Right hindlimb (tissue), 1 donor: ENCODE measurements around the gene PANK4.

ENCODE experiments used
- DNase-seq: peaks from one replicate; pipeline ENCODE4 v3.0.0-alpha.2; 2018

PANK4 gene

DNA sequence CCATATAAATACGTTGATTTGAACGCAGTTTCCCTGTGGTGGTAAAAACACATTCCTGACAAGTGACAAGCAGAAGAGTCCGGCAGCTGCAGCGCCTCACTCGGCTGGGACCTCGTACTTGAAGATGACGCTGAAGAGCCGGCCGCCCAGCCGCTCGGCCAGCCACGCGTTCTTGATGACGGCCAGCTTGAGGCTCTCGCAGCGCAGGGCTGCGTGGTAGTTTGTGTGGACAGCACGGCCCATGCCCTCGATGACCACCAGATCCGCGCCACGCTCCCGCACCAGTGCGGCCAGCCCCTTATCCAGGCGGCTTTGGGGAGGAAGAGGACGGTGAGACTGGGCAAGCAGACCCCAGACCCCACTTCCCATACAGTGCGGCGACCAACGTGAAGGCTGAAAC is 17.6 kb downstream of the PANK4 start:
- DNase-seq = no peak

DNA sequence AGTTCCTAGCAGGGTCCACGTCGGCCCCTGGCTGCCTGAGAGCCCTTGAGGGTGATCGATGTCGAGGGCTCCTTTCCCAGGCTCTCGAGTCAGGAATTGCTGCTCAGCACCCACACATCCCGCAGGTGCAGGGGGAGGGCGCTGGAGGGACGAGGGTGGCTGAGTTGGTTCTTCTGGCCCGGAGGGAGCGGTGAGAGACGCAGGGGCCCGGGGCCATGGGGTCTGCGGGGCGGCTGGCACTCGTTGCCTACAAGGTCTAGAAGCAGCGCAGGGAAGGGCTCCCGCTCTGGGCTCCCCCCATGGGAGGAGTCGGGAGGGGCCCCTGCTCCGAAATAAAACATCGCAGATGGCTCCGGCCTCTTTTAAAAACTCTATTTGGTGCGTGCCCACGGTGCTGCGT is 18.2 kb downstream of the PANK4 start:
- DNase-seq = no peak

GRCh38 chr1:2507744-2508155 is 18.6 kb downstream of the PANK4 start:
- no peak for DNase-seq

DNA sequence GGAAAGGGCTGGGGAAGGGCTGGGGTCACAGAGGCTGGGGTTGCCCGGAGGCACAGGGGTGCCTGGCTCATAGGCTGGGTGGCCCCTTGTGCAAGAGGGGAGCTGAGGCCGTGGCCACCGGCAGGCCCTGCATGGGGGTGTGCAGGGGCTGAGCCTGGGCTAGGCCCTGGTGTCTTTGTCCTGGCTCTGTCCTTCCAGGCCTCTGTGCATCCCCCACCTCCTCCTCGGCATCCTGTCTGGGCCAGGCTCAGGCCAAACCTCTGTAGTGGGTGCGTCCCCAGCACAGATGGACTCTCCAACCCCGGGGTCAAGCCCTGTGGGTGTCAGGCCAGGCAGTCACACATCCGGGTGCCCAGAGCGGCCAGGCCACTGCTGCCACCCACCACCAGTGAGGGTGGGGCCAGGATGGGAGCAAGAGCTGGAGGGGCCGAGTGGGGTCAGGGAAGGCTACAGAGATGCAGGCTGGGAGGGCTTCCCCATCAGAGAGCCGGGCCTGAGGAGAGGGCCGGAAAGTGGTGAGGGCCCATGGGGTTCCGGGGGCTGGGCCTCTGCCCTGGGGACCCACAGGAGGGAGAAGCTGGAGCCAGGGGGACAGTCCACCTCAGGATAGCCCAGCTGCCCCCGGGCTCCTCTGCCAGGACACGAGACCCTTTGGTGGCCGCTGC is 19.4 kb downstream of the PANK4 start:
- DNase-seq = no peak

DNA sequence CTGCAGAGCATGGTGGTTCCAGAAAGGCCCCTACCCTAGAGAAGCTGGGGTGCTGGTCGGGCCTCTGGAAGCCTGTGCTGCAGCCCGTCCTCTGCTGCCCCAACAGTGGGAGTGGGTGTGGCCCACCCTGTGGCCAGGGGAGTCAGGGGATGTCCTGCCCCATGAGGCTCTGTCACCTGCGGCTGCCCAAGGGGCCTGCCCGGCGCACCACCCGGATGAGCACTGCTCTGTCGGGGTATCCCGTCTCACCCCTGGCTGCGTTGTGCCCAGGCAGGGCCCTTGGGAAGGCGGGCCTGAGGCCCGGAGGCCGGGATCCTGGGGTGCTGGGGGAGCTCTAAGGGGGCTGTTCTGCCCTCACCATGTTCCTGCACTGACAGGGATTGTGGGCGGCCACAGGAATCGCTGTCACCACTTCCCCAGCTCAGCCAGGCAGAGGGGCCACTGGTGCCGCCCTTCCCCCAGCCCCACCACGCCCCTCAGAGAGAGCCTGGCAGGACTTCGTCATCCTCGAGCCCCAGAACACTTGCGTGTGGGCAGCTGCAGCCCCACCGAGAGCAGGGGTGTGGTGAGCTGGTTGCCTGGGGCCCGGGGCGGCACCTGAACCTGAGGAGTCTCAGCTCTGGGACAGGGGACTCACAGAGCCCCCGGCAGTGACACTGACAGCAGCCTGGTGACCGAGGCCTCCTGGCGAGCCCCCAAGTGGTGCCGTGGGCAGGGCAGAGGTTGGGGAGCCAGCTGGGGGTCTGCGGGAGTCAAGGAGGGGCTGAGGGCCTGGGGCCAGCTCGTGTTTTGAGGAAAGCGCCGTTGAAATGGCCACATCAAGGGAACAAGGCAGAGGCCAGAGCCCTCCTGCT is 20.2 kb downstream of the PANK4 start:
- DNase-seq = no peak

- no peak for DNase-seq
Observed at GRCh38 chr1:2505461-2505994, 20.9 kb downstream of the PANK4 start.

DNA sequence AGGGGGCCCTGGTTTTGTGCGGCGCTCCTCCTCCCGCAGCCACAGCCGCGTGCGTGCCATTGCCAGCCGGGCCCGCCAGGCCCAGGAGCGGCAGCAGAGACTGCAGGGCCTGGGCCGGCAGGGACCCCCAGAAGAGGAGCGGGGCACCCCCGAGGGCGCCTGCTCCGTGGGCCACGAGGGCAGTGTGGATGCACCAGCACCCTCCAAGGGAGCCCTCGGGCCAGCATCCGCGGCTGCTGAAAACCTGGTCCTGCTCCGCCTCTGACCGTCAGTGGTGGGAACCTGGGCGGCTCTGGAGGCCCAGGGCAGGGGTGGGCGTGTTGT is 21.5 kb downstream of the PANK4 start:
- no peak for DNase-seq

GRCh38 chr1:2504225-2504948 is 22.0 kb downstream of the PANK4 start:
- no peak for DNase-seq

DNA sequence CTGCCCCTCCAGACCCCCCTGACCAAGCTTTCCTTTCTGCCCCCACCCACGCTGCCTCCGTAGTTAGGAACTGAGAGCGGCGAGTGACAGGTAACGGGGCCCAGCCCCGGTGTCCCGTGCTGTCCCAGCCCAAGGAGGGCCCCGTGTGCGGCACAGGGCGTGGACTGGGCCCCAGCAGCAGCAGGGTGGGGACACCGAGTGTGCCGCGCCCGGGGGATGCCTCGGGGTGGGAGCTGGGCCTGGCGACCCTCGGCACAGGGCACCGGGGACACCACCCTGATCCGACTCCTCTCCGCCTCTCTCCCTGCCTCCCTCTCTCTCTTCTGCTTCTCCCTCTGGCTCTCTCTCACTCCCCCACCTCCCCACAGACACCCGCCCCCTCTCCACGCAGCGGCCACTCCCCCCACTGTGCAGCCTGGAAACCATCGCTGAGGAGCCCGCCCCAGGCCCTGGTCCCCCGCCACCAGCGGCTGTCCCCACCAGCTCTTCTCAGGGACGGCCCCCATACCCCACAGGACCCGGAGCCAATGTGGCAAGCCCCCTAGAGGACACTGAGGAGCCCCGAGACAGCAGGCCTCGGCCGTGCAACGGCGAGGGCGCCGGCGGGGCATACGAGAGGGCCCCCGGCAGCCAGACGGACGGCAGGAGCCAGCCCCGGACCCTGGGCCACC is 22.7 kb downstream of the PANK4 start:
- no peak for DNase-seq

GRCh38 chr1:2502661-2503553 is 23.5 kb downstream of the PANK4 start:
- DNase-seq = no peak

GRCh38 chr1:2502210-2502609 is 24.2 kb downstream of the PANK4 start:
- DNase-seq = no peak

- DNase-seq = no peak
Observed at GRCh38 chr1:2501820-2502119, 24.6 kb downstream of the PANK4 start.

- peak; percentile 77 for DNase-seq
Observed at GRCh38 chr1:2501041-2501819, 25.2 kb downstream of the PANK4 start.

DNA sequence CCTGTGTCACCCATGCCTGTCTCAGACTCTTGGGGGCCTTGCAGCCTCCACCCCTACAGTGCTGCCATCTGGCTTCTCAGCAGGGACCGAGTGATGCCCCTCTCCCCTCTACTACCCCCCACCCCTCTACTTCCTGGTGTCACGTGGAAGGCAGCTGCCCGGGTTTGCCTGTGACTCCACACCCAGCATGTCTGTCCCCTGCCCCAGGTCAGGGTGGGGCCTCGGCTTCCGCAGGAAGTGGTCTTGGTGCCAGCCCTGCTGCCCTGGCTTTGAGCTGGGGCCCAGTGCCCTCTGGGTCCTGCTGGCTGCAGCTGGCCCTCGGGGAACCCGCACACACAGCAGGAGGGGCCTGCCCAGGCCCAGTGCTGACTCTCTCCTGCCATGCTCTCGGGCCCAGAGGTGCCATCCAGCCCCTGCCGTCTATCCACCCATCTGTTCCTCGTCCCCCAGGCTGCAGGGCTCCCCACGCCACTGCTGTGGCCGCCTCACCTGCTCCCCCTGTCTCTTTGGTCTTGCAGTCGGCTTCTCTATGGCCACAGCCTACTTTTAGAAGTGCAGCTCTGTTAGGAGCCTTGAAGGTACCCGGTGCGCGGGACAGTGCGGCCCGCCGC is 26.3 kb downstream of the PANK4 start:
- no peak for DNase-seq

DNA sequence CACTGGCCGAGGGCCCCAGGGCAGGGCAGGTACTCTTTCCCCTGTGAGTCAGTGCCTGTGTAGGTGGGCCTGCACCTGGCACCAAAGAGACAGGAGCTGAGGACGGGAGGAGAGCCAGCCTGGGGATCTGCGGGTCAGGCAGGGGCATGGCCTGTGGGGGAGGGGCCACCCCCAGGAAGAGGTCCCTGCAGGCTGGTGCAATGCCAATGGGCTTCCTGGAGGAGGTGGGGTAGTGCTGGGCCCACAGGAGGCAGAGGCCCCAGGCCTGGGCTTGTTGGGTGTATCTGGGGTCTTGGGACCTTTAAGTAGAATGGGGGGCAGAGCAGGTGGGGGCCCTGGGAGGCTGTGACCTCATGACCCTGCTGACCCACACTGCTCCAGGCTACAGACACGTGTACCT is 27.1 kb downstream of the PANK4 start:
- no peak for DNase-seq

DNA sequence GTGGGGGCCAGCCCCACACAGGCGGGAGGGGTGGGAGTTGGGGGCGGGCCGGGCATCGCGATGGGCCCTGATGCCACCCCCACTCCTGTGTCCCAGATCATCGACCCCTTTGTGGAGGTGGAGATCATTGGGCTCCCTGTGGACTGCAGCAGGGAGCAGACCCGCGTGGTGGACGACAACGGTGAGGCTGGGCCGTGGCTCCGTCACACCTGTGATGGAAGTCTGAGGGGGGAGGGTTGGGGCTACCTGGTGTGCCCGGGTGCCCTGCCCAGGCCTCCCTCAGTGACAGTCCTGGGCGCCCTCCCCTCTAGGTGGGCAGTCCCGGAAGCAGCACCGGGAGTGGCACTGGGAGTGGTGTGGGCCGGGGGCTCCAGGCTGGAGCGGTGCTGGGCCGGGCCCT is 27.7 kb downstream of the PANK4 start:
- no peak for DNase-seq

DNA sequence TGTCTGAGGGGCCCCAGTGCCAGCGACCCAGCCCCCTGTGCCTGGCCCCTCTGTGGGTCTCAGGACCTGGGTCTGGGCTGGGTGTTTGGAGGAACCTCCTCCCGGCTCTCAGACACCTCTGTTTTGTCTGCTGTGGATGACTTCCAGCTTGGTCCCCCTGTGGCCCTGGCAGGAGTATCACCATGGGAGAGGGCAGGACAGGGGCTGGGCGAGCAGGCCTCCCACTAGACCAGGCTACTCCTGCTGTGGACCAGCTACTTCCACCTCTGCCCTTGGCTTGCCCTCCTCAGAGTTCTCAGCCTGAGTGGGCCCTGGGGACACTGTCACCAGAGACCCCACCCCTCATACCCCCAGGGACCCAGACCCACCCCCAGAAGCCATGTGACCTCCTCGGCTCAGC is 28.5 kb downstream of the PANK4 start:
- no peak for DNase-seq

DNA sequence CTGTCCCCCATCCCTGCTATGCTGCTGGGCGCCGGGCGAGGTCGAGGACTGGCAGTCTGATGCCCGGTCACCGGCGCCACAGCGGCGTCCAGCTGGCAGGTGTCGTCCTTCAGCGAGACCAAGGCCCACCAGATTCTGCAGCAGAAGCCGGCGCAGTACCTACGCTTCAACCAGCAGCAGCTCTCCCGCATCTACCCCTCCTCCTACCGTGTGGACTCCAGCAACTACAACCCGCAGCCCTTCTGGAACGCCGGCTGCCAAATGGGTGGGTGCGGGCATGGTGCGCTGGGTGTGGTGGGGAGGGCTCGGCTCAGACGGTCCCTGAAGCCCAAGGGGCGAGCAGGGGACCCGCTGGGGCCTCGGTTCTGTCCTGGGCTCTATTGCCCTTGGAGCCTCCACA is 29.6 kb downstream of the PANK4 start:
- no peak for DNase-seq

DNA sequence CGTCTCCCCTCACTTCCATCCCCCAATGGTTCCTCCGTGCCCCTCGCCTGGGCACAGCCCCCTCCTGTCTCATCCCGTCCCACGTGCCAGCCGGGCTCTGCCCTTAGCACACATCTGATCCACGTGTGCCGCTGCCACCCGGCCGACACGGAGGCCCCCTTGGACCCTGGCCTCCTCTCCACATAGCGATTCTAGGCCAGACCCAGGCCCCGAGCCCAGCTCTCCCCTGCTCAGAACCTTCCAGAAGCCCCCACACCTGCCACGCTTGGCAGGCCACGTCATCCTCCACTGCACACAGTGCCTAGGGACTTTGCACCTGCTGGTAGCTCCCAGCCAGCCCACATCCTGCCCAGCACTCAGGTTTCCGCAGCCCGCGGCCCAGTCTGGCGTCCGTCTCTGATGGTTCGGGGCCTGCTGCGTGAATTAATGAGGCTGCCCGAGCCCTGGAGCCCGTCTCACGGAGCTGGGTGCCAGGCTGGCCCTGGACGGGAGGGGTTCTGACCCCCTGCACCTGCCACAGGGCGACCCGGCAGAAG is 30.2 kb downstream of the PANK4 start:
- no peak for DNase-seq

GRCh38 chr1:2495546-2495945 is 30.9 kb downstream of the PANK4 start:
- DNase-seq = no peak

DNA sequence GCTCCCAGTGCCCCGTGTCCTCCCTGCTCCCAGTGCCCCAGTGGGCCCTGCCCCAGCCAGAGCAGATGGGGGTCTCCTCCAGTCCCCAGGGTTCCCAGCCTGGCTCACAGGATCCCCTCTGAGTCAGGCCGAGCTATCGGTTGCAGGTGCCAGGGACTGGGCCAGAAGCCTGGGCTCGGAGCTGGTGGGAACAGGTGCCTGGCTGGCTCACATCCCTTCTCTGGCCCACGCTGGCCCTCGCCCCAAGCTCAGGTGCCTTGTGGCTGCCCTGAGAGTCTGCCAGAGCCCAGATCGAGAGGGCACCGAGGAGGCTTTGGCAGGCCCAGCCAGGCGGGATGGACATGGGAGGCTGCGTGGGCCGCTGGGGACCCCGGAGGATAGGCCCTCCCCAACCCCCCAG is 31.4 kb downstream of the PANK4 start:
- DNase-seq = no peak
